ENCODE data around the gene PLCB2.

DNA sequence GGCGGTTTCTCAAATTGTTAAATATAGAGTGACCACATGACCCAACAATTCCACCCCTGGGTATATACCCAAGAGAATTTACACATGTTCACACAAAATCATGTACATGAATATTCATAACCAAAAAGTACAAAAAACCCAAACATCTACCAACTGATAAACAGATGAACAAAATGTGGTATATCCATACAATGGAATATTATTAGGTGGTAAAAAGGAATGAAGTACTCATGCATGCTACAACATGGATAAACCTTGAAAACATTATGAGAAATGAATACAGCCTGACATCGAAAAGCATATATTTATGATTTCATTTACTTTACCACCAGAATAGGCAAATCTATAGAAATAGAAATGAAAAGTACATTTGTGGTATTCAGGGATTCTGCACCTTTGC lies 7.4 kb downstream of the PLCB2 start:
- TF ChIP-seq, protein P1, sequence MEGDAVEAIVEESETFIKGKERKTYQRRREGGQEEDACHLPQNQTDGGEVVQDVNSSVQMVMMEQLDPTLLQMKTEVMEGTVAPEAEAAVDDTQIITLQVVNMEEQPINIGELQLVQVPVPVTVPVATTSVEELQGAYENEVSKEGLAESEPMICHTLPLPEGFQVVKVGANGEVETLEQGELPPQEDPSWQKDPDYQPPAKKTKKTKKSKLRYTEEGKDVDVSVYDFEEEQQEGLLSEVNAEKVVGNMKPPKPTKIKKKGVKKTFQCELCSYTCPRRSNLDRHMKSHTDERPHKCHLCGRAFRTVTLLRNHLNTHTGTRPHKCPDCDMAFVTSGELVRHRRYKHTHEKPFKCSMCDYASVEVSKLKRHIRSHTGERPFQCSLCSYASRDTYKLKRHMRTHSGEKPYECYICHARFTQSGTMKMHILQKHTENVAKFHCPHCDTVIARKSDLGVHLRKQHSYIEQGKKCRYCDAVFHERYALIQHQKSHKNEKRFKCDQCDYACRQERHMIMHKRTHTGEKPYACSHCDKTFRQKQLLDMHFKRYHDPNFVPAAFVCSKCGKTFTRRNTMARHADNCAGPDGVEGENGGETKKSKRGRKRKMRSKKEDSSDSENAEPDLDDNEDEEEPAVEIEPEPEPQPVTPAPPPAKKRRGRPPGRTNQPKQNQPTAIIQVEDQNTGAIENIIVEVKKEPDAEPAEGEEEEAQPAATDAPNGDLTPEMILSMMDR (IDR thresholded peaks at IDR 0.05) = no peak
- no peak for TF ChIP-seq POLR2A (IDR thresholded peaks at IDR 0.05)
